GM21825 (cell line): ENCODE measurements around the gene TMPRSS5.
"Not testable (repeated sequence)": the region's sequence is repeated elsewhere in the genome, so short reads cannot be mapped to it uniquely, and the experiment has no call there.

Experiments
- ATAC-seq: cut with Tn5 transposase; IDR thresholded peaks from one replicate; pipeline ENCODE4 v1.9.1; 2021; ENCODE audit warnings: mild to moderate bottlenecking, moderate library complexity; ENCODE audit not compliant: unreplicated experiment

TMPRSS5 gene

DNA sequence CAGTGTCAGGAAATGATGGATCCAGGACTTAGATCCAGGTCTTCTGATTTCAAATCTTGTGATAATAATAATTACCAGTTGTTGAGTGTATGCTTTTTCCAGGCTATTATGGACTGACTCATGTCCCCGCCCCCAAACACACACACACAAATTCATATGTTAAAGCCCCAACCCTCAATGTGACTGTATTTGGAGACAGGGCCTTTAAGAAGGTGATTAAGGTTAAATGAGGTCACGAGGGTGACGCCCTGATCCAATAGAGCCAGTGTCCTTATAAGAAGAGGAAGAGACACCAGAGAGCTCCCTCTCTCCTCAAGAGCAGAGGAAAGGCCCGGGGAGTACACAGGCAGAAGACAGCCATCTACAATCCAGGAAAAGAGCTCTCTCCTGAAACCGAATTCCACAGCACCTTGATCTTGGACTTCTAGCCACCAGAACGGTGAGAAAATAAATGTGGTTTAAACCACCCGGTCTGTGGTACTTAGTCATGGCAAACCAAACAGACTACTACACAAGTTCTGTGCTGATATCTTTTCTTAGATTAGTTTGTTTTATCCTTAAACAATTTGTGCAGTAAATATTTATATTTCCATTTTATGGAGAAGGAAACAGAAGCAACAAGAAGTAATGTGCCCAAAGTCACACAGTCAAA is 8.2 kb downstream of the TMPRSS5 start:
- ATAC-seq, result no peak

GRCh38 chr11:113697111-113697510 is 9.0 kb downstream of the TMPRSS5 start:
- no peak for ATAC-seq

GRCh38 chr11:113695207-113695606 is 10.9 kb downstream of the TMPRSS5 start:
- no peak for ATAC-seq

DNA sequence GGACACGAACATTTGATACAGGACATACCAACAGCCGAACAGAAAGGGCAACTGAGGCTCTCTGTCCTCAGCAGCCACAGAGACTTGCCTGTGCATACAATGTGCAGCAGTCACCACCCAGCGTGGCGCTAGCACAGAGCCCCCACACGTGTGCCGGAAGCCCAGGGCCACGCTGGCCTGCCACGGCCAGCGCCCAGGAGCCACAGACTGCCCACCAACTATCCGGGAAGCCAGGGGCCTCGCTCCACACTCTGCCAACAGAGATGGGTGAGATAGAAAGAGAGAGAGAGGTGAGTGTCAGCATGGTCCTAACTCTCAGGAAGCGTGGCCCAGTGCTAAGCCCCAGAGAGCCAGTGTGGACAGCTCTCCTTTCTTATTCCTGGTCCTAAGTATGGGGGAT is 11.7 kb downstream of the TMPRSS5 start:
- no peak for ATAC-seq

GRCh38 chr11:113693030-113693429 is 13.1 kb downstream of the TMPRSS5 start:
- no peak for ATAC-seq

- ATAC-seq, result no peak
These were observed 15.2 kb downstream of the TMPRSS5 start for GRCh38 chr11:113690619-113691569.

DNA sequence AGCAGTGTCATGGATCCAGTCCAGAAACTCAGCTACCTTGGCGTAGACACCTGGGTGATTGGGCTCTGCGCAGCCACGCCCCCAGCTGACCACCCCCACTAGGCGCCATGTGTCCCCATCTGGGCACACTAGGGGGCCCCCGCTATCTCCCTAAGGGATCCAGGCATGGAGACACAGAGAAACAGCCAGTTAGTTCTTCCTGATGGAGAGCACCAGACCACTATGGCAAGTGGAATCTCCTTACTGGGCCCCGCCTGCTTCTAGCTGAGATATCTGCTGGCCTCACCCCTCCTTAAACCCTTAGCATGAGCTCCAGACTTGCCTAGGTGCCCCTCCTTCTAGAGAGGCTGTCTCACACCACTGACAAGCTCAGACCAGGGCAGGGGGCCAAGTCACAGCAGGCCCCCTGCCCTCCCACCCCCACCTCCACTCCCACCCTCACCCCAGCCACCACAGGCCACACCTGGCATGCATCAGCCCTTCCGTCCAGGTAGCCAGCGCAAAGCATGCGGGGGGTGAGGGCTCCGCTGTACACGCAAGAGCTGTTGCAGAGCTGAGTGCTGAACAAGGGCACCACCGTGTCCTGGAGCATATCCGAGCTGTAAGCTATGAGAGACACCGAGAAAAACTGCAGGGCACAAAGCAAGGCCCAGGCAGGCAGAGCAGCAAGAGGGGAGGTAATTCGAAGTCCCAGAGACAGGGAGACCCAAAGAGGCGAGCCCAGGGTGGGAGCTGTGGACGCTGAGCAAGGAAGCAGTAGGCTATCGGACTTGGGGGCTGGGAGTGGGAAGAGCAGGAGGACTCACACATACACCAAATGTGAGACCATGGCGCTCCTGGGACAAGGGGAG is 16.1 kb downstream of the TMPRSS5 start:
- ATAC-seq, result no peak

- ATAC-seq, result no peak
These were observed 20.3 kb downstream of the TMPRSS5 start for GRCh38 chr11:113685654-113686359.

DNA sequence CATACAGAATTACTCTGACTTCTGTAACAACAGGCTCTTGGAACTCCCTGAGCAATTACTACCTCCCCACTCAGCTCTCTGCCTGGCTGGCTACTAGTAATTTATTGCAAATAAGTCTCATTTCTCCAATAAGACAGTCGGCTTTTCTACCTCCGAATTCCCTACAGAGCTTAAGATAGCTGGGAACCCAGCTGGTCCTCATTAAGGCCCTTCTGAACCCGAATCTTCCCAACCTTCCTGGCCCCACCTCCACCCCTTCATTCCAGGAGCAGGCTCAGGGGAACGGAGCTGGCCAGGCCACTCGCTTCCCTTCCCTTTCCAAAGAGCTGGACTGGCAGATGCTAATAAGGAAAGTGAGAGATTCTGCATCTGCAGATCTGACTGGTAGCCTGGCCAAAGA is 21.6 kb downstream of the TMPRSS5 start:
- ATAC-seq, result no peak

GRCh38 chr11:113683481-113684046 is 22.5 kb downstream of the TMPRSS5 start:
- ATAC-seq, result no peak

DNA sequence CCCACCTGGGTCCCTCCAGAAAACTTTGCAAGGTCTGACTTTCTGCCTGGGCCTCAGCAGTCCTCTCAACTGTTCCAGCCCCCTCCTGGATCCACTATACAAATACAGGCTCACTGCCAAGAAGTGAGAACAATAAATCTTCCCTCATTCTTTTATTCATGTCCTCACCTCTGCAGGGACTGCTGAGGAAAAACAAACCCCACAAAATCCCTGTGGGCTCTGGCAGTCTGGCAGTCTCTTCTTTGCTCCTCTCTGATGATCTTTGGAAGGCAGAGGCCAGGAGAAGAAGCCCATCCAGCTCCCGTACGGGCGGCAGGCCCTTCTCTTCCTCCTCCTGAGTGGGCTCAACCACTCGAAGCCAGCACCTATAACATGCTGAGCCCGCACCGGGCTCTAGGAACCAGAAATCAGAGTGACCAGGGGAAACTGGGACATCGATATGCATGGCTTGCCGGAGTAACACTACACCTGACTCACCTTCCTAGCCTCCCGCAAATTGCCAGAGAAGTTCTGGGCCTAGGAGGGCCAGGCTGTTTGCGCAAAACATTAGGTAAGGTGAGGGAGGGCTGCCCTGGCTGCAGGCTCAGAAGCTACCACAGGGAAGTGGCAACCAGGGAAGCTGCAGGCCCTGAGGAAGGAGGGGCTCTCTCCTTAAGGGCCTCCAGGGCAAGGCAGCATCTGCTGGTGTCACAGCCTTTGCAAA is 24.2 kb downstream of the TMPRSS5 start:
- ATAC-seq, result no peak

GRCh38 chr11:113681282-113681681 is 24.8 kb downstream of the TMPRSS5 start:
- no peak for ATAC-seq

- no peak for ATAC-seq
These were observed 28.4 kb downstream of the TMPRSS5 start for GRCh38 chr11:113677685-113678084.

DNA sequence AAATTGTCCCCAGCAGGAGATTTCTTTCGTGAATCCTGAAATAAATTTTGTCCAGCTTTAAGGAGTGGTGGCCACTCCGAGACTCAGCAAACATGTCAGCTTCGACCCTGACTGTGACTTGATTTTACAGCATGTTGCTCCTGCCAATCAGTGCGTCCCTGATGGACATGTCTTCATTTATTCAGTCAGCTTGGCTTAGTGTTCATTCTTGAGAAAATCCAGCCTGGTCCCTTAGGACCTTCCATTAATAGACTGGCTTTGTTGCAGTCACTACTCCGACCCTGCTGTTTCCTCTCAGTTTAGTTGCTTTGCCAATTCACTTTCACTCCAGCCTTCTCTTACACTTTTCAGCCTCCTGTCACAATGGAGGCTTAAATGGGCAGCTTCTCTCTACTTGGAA is 30.5 kb downstream of the TMPRSS5 start:
- no peak for ATAC-seq

GRCh38 chr11:113675003-113675561 is 31.0 kb downstream of the TMPRSS5 start:
- no peak for ATAC-seq

DNA sequence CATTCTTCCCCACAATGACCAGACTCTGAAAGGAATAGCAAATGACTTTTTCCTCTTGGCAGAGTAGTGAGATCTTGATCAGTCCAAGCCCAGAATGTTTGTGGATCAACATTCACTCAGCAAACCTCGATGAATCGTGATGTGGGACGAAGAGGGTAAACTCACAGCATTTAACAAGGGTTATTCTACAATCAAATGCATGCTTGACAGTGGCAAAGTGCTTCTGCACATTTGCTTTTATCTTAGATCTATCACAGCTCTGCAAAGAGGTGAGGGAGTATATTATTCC is 31.8 kb downstream of the TMPRSS5 start:
- no peak for ATAC-seq

DNA sequence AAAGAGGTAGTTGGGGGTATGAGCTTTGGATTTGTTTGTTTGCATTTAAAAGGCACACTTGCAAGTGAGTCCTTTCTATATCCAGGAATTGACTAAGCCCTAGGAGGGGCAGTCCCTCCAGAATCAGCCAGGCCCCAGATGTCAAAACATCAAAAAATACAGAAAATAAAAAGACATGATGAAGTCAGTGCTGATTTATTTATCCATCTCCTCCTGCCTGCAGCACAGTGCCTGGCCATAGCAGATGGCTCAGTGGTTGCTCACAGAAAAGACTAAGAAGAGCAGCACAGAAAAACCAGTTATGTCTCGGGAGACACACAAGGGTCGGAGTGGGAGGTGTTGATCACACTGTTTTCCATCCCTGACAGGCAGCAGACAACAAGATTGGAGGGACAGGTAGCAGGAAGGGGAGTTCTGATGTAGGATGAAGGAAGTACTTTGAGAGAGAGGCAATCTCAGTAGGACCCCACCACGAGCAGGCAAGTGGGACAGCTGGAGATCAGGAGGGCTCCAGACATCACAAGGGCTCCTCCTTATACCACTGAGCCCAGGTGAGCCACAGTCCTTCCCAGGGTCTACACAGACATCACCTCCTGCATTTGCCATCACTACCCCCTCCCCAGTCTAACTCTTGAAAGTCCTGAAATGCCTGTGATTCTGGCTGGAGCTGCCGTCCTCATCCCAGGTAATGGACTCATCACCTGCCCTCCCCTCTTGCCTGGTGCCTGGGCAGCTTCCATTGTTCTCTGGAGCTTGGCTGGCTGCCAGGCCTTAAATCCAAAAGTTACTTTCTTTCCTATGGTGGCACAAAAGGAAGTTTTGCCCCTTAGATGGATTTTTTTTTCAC is 32.3 kb downstream of the TMPRSS5 start:
- ATAC-seq, result no peak

GRCh38 chr11:113671914-113672313 is 34.2 kb downstream of the TMPRSS5 start:
- ATAC-seq, result not testable (repeated sequence)

- no peak for ATAC-seq
These were observed 35.3 kb downstream of the TMPRSS5 start for GRCh38 chr11:113670831-113671215.
